ENCODE results near the gene COP1. TPM values are rescaled to one million over a fixed set of nuclear protein-coding genes. Genes with fewer than 3 reads are reported as not detected.

COP1 gene
- total RNA-seq, 2 donors from 2014 or later: 43.6 to 64.1 TPM

DNA sequence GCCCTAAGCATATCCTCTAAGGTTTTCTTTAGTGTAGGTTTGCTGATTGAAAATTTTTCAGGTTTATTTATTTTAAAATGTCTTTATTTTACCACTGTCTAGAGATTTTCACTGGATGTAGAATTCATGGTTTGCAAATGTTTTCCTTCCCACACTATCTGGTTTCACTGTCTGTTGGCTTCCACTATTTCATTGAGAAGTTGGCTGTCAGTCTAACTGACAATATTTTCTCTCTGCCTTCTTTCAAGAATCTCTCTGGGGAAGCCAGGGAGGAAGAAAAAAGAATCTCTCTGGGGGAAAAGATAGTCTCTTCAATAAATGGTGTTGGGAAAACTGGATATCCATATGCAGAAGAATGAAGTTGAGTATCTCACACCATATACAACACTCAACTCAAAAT, 226.0 kb downstream of the COP1 start:
- DNase-seq (ENCODE audit: low spot score in 2 of 2) (no peak), ATAC-seq (no peak)
- Mint-ChIP-seq H3K36me3 (peaks cover 42 to 47% of the 10 kb centered on the region in 2 donors), H3K9me3 (peaks cover 13 to 18% of the 10 kb centered on the region in 2 donors), H3K27ac (no peak overlapping the region)

- Mint-ChIP-seq H3K36me3 (peaks cover 25 to 39% of the 10 kb centered on the region in 2 donors), H3K27ac (no peak overlapping the region), H3K9me3 (peaks cover 8 to 10% of the 10 kb centered on the region in 2 donors)
- ATAC-seq: no peak
- DNase-seq (ENCODE audit: low spot score in 2 of 2): no peak
Measured at GRCh38 chr1:175978926-175979325, 228.2 kb downstream of the COP1 start.

DNA sequence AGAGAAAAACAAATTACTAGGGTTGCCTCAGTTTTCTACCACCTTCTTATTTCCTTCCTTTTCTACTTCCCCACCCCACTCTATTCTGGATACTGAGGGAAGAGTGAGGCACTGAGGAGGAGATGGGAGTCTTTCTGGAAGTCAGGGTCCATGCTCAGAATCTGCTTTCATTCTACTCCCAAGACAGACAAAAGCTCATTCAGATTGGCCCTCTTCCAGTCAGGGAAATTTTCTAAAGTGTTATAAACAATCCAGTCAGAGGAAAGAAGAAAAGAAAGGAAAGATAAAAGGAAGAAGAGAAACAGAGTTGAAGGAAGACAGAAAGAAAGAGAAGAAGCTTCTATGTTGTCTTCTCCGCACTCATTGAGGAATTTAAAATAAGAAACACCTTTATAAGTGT, 228.6 kb downstream of the COP1 start:
- Mint-ChIP-seq H3K9me3 (peaks cover 5 to 6% of the 10 kb centered on the region in 2 donors), H3K27ac (peak overlapping the region in 1 of 2 donors; percentile 51), H3K36me3 (peaks cover 21 to 39% of the 10 kb centered on the region in 2 donors)
- DNase-seq (ENCODE audit: low spot score in 2 of 2) (no peak), ATAC-seq (no peak)

DNA sequence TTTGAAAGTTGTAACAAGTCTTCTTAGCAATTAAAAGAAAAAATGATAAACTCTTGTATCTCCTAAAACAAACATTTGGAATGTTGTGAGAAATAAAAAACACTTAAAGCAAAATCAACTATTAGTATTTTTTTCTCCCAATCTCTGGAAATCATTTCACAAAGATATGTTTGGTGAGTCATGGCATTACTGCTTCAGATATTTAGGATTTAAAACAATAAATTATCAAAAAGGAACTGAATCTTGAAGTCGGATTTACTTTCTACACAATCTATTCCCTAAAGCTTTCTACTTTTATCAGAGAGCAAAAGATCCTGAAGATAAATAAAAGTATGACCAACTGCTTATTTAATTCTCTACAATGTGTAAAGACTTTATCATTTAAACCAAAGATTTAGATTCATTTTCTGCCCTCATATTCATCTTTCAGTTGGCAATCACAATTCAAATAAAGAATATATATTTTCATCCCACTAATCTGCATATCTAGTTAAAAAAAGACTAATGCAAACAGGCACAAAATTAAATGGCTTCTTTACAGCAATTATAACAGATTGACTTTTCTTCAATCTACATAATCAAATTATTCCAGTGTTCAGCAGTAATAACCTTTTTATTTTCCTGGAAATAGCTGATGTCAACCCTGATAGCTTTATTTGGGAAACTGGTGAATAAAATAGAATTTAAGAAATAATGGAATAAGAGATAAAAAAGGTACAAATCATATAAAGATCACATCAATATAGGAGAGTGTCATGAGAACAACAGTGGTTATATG, 230.0 kb downstream of the COP1 start:
- no peak for ATAC-seq
- peaks cover 10 to 27% of the 10 kb centered on the region in 2 donors for H3K36me3 Mint-ChIP-seq
- no peak for DNase-seq (ENCODE audit: low spot score in 2 of 2)
- H3K9me3 Mint-ChIP-seq: no peaks in the 10 kb centered on the region
- no peak overlapping the region for H3K27ac Mint-ChIP-seq

- no peak for DNase-seq (ENCODE audit: low spot score in 2 of 2)
- Mint-ChIP-seq H3K27ac (no peak overlapping the region), H3K9me3 (no peaks in the 10 kb centered on the region), H3K36me3 (peaks cover 10 to 23% of the 10 kb centered on the region in 2 donors)
- ATAC-seq: no peak
Measured at GRCh38 chr1:175969231-175969630, 237.9 kb downstream of the COP1 start.

- H3K9me3 Mint-ChIP-seq: no peaks in the 10 kb centered on the region
- ATAC-seq: peak in 1 of 2 donors; percentile 48
Measured at GRCh38 chr1:175968486-175969172, 238.5 kb downstream of the COP1 start.

DNA sequence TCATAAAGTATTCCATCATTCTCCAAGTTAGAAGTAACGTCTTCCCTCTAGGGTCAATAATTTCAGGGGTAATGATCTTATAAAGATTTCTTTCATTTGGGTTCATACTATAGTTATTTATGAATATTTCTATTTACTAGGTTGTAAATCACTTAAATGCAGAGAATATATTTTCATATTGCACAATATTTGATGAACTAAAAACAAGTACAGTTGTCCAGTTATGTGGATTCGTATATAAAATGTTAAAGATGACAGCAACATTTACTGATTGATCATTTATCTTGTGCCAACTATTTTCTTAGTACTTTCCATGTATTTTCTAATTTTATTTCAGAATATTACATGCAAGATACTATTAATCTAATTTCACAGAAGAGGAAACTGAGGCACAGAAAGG, 243.3 kb downstream of the COP1 start:
- DNase-seq (ENCODE audit: low spot score in 2 of 2) (no peak), ATAC-seq (no peak)
- Mint-ChIP-seq H3K9me3 (no peaks in the 10 kb centered on the region), H3K27ac (peak overlapping the region in 1 of 2 donors; percentile 17), H3K36me3 (peaks cover 7 to 8% of the 10 kb centered on the region in 2 donors)

More at GRCh38 chr1:175968486-175969172, 238.5 kb downstream of the COP1 start:
- DNase-seq (ENCODE audit: low spot score in 2 of 2): no peak
- no peak overlapping the region for H3K27ac Mint-ChIP-seq
- peaks cover 10 to 17% of the 10 kb centered on the region in 2 donors for H3K36me3 Mint-ChIP-seq

DNA sequence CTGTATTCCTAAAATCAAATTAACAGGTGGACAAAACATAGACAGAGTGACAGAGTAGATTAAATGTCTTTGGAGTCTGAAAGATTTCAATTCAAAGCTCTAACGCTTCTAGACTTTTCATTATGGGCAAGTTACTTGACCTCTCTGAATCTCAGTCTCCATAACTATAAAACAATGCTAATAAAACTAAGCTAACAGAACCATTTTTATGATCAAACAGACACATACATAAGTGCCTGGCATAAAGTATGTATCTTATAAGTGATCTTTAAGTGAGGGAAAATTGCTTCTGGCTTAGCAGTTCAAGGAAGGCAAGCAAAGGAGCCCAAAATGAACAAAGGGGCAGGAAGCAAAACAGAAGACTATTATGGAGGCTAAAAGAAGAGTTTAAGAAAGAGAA, 246.9 kb downstream of the COP1 start:
- Mint-ChIP-seq H3K9me3 (no peaks in the 10 kb centered on the region), H3K27ac (no peak overlapping the region), H3K36me3 (peaks cover 4 to 5% of the 10 kb centered on the region in 2 donors)
- ATAC-seq (no peak), DNase-seq (ENCODE audit: low spot score in 2 of 2) (no peak)

DNA sequence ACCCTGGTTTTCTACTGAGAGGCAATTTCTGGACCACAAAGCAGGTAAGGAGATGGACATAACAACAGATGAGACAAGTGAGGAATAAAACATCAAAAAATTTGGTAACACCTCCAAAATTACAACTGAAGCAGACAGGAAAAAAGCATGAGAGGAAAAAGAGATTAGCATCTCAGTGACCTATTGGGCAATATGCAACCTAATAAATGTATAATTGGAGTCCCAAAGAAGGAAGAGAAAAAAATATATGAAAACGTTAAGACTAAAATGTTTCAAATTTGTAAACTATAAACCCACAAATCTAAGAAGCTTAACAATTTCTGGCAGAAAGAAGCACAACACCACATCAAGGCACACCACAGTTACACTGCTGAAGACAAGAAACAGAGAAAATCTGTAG, 255.5 kb downstream of the COP1 start:
- ATAC-seq: no peak
- no peak overlapping the region for H3K27ac Mint-ChIP-seq
- peaks cover 28 to 50% of the 10 kb centered on the region in 2 donors for H3K36me3 Mint-ChIP-seq
- H3K9me3 Mint-ChIP-seq: peaks cover 4 to 11% of the 10 kb centered on the region in 2 donors
- DNase-seq (ENCODE audit: low spot score in 2 of 2): no peak

- DNase-seq (ENCODE audit: low spot score in 2 of 2) (no peak), ATAC-seq (no peak)
- Mint-ChIP-seq H3K27ac (no peak overlapping the region), H3K36me3 (peaks cover 44 to 47% of the 10 kb centered on the region in 2 donors), H3K9me3 (peaks cover 4 to 11% of the 10 kb centered on the region in 2 donors)
Measured at GRCh38 chr1:175947771-175948170, 259.3 kb downstream of the COP1 start.

GRCh38 chr1:175944591-175944990, 262.5 kb downstream of the COP1 start:
- ATAC-seq: no peak
- H3K27ac Mint-ChIP-seq: no peak overlapping the region
- no peak for DNase-seq (ENCODE audit: low spot score in 2 of 2)
- H3K9me3 Mint-ChIP-seq: peaks cover 0 to 8% of the 10 kb centered on the region in 2 donors
- H3K36me3 Mint-ChIP-seq: peaks cover 57 to 63% of the 10 kb centered on the region in 2 donors

- Mint-ChIP-seq H3K36me3 (peaks cover 52 to 64% of the 10 kb centered on the region in 2 donors), H3K9me3 (peaks cover 0 to 4% of the 10 kb centered on the region in 2 donors), H3K27ac (no peak overlapping the region)
- DNase-seq (ENCODE audit: low spot score in 2 of 2) (no peak), ATAC-seq (no peak)
Measured at GRCh38 chr1:175941164-175941563, 265.9 kb downstream of the COP1 start.

- ATAC-seq (no peak), DNase-seq (ENCODE audit: low spot score in 2 of 2) (no peak)
- Mint-ChIP-seq H3K9me3 (peaks cover 3 to 7% of the 10 kb centered on the region in 2 donors), H3K36me3 (peaks cover 42 to 52% of the 10 kb centered on the region in 2 donors), H3K27ac (no peak overlapping the region)
Measured at GRCh38 chr1:175936736-175937135, 270.4 kb downstream of the COP1 start.

- DNase-seq (ENCODE audit: low spot score in 2 of 2) (no peak), ATAC-seq (no peak)
- Mint-ChIP-seq H3K27ac (no peak overlapping the region), H3K36me3 (peaks cover 34 to 41% of the 10 kb centered on the region in 2 donors), H3K9me3 (peaks cover 0 to 8% of the 10 kb centered on the region in 2 donors)
Measured at GRCh38 chr1:175935566-175936115, 271.4 kb downstream of the COP1 start.

GRCh38 chr1:175935166-175935565, 271.9 kb downstream of the COP1 start:
- peaks cover 0 to 10% of the 10 kb centered on the region in 2 donors for H3K9me3 Mint-ChIP-seq
- DNase-seq (ENCODE audit: low spot score in 2 of 2): no peak
- no peak overlapping the region for H3K27ac Mint-ChIP-seq
- no peak for ATAC-seq
- peaks cover 34 to 37% of the 10 kb centered on the region in 2 donors for H3K36me3 Mint-ChIP-seq

GRCh38 chr1:175933801-175934200, 273.3 kb downstream of the COP1 start:
- Mint-ChIP-seq H3K36me3 (peaks cover 23 to 24% of the 10 kb centered on the region in 2 donors), H3K27ac (no peak overlapping the region), H3K9me3 (peaks cover 0 to 10% of the 10 kb centered on the region in 2 donors)
- ATAC-seq (no peak), DNase-seq (ENCODE audit: low spot score in 2 of 2) (no peak)

GRCh38 chr1:175927944-175928343, 279.1 kb downstream of the COP1 start:
- ATAC-seq (no peak), DNase-seq (ENCODE audit: low spot score in 2 of 2) (no peak)
- Mint-ChIP-seq H3K27ac (no peak overlapping the region), H3K9me3 (peaks cover 16 to 25% of the 10 kb centered on the region in 2 donors), H3K36me3 (peaks cover 23 to 30% of the 10 kb centered on the region in 2 donors)
